ENCODE results near the gene TMC3. TPM values are rescaled to one million over a fixed set of nuclear protein-coding genes. Genes with fewer than 3 reads are reported as not detected.

Gene TMC3
- total RNA-seq, 1 experiment from 2014 or later = not detected

DNA sequence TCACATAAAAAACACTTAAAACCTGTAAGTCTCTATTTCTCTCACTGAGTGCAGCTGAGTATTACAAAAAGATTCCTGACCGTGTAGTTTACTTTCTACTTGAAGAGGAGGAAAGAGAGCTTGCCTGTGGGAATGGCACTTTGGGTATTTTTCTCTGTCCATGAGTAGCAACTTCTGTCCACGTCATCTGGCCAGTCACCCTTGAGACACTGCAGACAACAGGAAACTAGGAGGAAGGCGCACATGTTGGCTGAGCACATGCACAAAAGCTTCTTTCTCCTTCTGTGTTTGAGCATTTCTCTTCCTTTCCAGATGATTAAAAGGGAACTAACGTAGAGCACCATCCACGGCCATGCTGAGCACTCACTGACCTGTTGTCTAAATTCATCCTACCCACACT, 69.8 kb downstream of the TMC3 start:
- TF ChIP-seq, protein P1, sequence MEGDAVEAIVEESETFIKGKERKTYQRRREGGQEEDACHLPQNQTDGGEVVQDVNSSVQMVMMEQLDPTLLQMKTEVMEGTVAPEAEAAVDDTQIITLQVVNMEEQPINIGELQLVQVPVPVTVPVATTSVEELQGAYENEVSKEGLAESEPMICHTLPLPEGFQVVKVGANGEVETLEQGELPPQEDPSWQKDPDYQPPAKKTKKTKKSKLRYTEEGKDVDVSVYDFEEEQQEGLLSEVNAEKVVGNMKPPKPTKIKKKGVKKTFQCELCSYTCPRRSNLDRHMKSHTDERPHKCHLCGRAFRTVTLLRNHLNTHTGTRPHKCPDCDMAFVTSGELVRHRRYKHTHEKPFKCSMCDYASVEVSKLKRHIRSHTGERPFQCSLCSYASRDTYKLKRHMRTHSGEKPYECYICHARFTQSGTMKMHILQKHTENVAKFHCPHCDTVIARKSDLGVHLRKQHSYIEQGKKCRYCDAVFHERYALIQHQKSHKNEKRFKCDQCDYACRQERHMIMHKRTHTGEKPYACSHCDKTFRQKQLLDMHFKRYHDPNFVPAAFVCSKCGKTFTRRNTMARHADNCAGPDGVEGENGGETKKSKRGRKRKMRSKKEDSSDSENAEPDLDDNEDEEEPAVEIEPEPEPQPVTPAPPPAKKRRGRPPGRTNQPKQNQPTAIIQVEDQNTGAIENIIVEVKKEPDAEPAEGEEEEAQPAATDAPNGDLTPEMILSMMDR (conservative IDR thresholded peaks at IDR 0.05) = no peak
- TF ChIP-seq EZH2 (IDR thresholded peaks at IDR 0.05; ENCODE audit: low read depth) = no peak
- intact Hi-C loops (cut with micrococcal nuclease; ENCODE audit: unreplicated experiment) = no loop called here
- no TSS peak for BruUV-seq (replicated peaks)
- DNase-seq = no peak
- Histone ChIP-seq H3F3A (ENCODE audit: insufficient read depth, low read depth) (no peaks in the 10 kb centered on the region), H3K4me3 (no peak overlapping the region), H3K27me3 (ENCODE audit: insufficient read depth, low read depth) (0 out of 2 replicates have a peak, but pooled peaks cover 6% of the 10 kb centered on the region), H3K79me2 (ENCODE audit: low read depth) (no peaks in the 10 kb centered on the region), H3K4me2 (no peak overlapping the region), H3K4me1 (replicated peaks; ENCODE audit: insufficient read depth) (no peaks in the 10 kb centered on the region), H4K20me1 (ENCODE audit: insufficient read depth) (no peaks in the 10 kb centered on the region), H3K9me3 (ENCODE audit: insufficient read depth, low read depth) (no peaks in the 10 kb centered on the region), H2AFZ (no peak overlapping the region), H3K27ac (no peak overlapping the region), H3K9me2 (ENCODE audit: insufficient read depth) (no peaks in the 10 kb centered on the region), H3K36me3 (ENCODE audit: low read depth) (no peaks in the 10 kb centered on the region)
- ChIA-PET CTCF (no interaction called here), POLR2A (ENCODE audit: unreplicated experiment) (no interaction called here)

DNA sequence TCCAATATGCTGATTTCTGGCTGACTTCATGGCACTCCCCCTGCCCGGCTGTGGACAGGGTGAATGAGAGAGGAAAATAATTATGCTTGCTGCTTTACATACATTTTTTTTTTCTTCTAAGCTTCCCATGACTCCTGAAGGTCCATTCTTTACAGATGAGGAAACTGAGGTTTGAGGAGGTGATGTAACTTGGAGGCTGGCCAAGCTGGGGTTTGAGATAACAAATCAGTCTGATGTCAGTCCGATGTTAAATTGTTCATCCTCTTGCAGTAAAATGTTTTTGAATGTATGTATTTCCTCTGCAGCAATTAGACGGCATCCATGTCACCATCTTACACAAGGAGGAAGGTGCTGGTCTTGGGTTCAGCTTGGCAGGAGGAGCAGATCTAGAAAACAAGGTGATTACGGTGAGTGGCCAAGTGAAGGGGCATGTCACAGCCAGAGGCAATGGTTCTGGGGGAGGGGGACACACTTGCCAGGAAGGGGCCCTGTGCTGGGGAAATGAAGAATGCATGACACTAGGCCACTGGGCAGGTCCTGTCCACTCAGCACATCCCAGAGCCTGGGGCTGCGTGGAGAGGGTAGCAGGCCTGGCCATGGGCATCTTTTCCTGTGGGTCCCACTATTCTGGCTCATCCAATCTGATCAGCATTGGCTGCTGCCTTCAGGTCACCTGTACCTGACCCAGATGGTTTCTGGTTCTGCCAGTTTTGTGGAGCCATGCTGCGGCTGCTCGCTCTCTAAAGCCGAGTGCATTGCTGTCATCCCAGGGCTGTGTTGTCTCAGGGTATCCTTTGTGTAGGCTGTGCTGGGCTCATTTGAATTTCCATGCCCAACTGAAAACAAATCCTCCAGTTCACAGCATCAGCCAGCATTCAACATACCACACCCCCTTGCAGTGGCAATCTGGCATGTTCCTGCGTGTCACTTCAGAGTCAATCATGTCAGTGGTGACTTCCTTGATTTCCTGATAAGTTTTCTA, 70.5 kb downstream of the TMC3 start:
- intact Hi-C loops (cut with micrococcal nuclease; ENCODE audit: unreplicated experiment) = no loop called here
- Histone ChIP-seq H4K20me1 (ENCODE audit: insufficient read depth) (no peaks in the 10 kb centered on the region), H3K9me2 (ENCODE audit: insufficient read depth) (no peaks in the 10 kb centered on the region), H3K4me1 (replicated peaks; ENCODE audit: insufficient read depth) (no peaks in the 10 kb centered on the region), H3K4me2 (no peak overlapping the region), H3K9me3 (ENCODE audit: insufficient read depth, low read depth) (no peaks in the 10 kb centered on the region), H3K27ac (no peak overlapping the region), H3K79me2 (ENCODE audit: low read depth) (no peaks in the 10 kb centered on the region), H3F3A (ENCODE audit: insufficient read depth, low read depth) (no peaks in the 10 kb centered on the region), H2AFZ (no peak overlapping the region), H3K36me3 (ENCODE audit: low read depth) (no peaks in the 10 kb centered on the region), H3K4me3 (no peak overlapping the region), H3K27me3 (ENCODE audit: insufficient read depth, low read depth) (0 out of 2 replicates have a peak, but pooled peaks cover 11% of the 10 kb centered on the region)
- CTCF ChIA-PET = no interaction called here
- no peak for DNase-seq
- no TSS peak for BruUV-seq (replicated peaks)
- TF ChIP-seq EZH2 (IDR thresholded peaks at IDR 0.05; ENCODE audit: low read depth) = no peak
- TF ChIP-seq, protein P1 (conservative IDR thresholded peaks at IDR 0.05) = no peak
- POLR2A ChIA-PET (ENCODE audit: unreplicated experiment) = no interaction called here

DNA sequence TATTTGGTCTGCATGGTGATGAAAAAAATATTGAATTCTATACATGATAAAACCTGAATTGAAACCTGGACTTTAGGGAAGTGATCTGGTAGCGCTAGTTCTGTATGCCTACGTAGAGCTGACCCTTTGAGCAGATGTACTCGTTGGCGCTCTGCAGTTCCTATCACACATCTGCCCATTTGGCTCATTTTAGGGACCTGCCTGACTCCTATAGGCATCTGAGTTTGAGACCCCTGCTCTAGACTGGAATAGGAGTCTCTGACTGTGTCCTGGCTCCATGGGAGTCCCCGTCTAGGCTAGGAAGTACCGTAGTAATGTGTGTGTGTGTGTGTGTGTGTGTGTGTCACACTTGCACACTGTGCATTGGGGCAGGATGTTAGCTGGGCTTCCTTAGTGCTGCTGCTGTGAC, 71.3 kb downstream of the TMC3 start:
- Histone ChIP-seq H3K36me3 (ENCODE audit: low read depth) (no peaks in the 10 kb centered on the region), H3F3A (ENCODE audit: insufficient read depth, low read depth) (no peaks in the 10 kb centered on the region), H3K4me1 (replicated peaks; ENCODE audit: insufficient read depth) (no peaks in the 10 kb centered on the region), H2AFZ (no peak overlapping the region), H3K4me2 (no peak overlapping the region), H3K79me2 (ENCODE audit: low read depth) (no peaks in the 10 kb centered on the region), H3K9me3 (ENCODE audit: insufficient read depth, low read depth) (no peaks in the 10 kb centered on the region), H4K20me1 (ENCODE audit: insufficient read depth) (no peaks in the 10 kb centered on the region), H3K27ac (no peak overlapping the region), H3K9me2 (ENCODE audit: insufficient read depth) (no peaks in the 10 kb centered on the region), H3K4me3 (no peak overlapping the region), H3K27me3 (ENCODE audit: insufficient read depth, low read depth) (0 out of 2 replicates have a peak, but pooled peaks cover 11% of the 10 kb centered on the region)
- intact Hi-C loops (cut with micrococcal nuclease; ENCODE audit: unreplicated experiment) = no loop called here
- POLR2A ChIA-PET (ENCODE audit: unreplicated experiment) = interaction anchor here (0.7 kb wide), 1 partner anchor 10 kb away, joined by 3 read pairs; no protein-coding TSS in a partner anchor
- DNase-seq = no peak
- CTCF ChIA-PET = no interaction called here
- no TSS peak for BruUV-seq (replicated peaks)
- TF ChIP-seq, protein P1 (conservative IDR thresholded peaks at IDR 0.05) = no peak
- TF ChIP-seq EZH2 (IDR thresholded peaks at IDR 0.05; ENCODE audit: low read depth) = no peak
